ENCODE data around the gene MYO19.
"Not testable (repeated sequence)": the region's sequence is repeated elsewhere in the genome, so short reads cannot be mapped to it uniquely, and the experiment has no call there.

Gene MYO19

GRCh38 chr17:36494674-36495073 lies 40.0 kb downstream of the MYO19 start:
- no peak for DNase-seq (ENCODE audit: low read depth)
- no peak overlapping the region for H3K4me3 ChIP-seq (ENCODE audit: low read length)
- no peak for TF ChIP-seq CTCF (conservative IDR thresholded peaks at IDR 0.05; ENCODE audit: low read length)

GRCh38 chr17:36493956-36494355 lies 40.7 kb downstream of the MYO19 start:
- no peak overlapping the region for H3K4me3 ChIP-seq (ENCODE audit: low read length)
- TF ChIP-seq CTCF (conservative IDR thresholded peaks at IDR 0.05; ENCODE audit: low read length) = no peak
- peak; percentile 58 for DNase-seq (ENCODE audit: low read depth)

GRCh38 chr17:36486204-36487194 lies 48.2 kb downstream of the MYO19 start, which contains the start of gene ZNHIT3:
Gene ZNHIT3 (plus strand): TSS chr17:36486681. CDS start chr17:36486700, 19 bp downstream.
- peak; percentile 92 for DNase-seq (ENCODE audit: low read depth)
- no peak for TF ChIP-seq CTCF (conservative IDR thresholded peaks at IDR 0.05; ENCODE audit: low read length)
- H3K4me3 ChIP-seq (ENCODE audit: low read length) = peak within 1 kb of the TSS; percentile 89

GRCh38 chr17:36485805-36486203 lies 48.9 kb downstream of the MYO19 start:
- H3K4me3 ChIP-seq (ENCODE audit: low read length) = peak overlapping the region; percentile 89
- no peak for DNase-seq (ENCODE audit: low read depth)
- TF ChIP-seq CTCF (conservative IDR thresholded peaks at IDR 0.05; ENCODE audit: low read length) = no peak

- no peak for DNase-seq (ENCODE audit: low read depth)
- no peak overlapping the region for H3K4me3 ChIP-seq (ENCODE audit: low read length)
- TF ChIP-seq CTCF (conservative IDR thresholded peaks at IDR 0.05; ENCODE audit: low read length) = no peak
These were observed 49.6 kb downstream of the MYO19 start for GRCh38 chr17:36485027-36485426.

- DNase-seq (ENCODE audit: low read depth); H3K4me3 ChIP-seq (ENCODE audit: low read length): not testable (repeated sequence)
These were observed 50.6 kb downstream of the MYO19 start for GRCh38 chr17:36484021-36484420.

- DNase-seq (ENCODE audit: low read depth) = peak; percentile 60
- H3K4me3 ChIP-seq (ENCODE audit: low read length) = peak overlapping the region; percentile 53
- TF ChIP-seq CTCF (conservative IDR thresholded peaks at IDR 0.05; ENCODE audit: low read length) = peak; percentile 62
These were observed 51.8 kb downstream of the MYO19 start for GRCh38 chr17:36482611-36483504.
